GM12873 (cell line): ENCODE measurements around the gene GGT6.

Source experiments
- CTCF ChIP-seq: IDR thresholded peaks from 2 replicates; pipeline ENCODE4 v1.5.1; 2012; ENCODE audit warnings: low read depth, mild to moderate bottlenecking, moderate library complexity, low read length, control low read depth; ENCODE audit not compliant: insufficient read depth; ENCODE audit errors: missing control alignments

The GGT6 gene

GRCh38 chr17:4560421-4560820 is at the start of gene GGT6:
TSS of gene GGT6 (minus strand) at chr17:4560577. CDS start at chr17:4560521, 56 bp downstream.
- TF ChIP-seq CTCF, result no peak

GRCh38 chr17:4610162-4610561 is 49.8 kb upstream of the GGT6 start:
- TF ChIP-seq CTCF, result no peak

GRCh38 chr17:4609761-4610160 is 49.4 kb upstream of the GGT6 start:
- no peak for TF ChIP-seq CTCF

- TF ChIP-seq CTCF, result no peak
Observed at GRCh38 chr17:4607773-4608187, 47.4 kb upstream of the GGT6 start.

- TF ChIP-seq CTCF, result no peak
Observed at GRCh38 chr17:4607261-4607741, 46.9 kb upstream of the GGT6 start.

- TF ChIP-seq CTCF, result no peak
Observed at GRCh38 chr17:4605826-4606225, 45.4 kb upstream of the GGT6 start.

GRCh38 chr17:4604111-4604644 is 43.8 kb upstream of the GGT6 start:
- TF ChIP-seq CTCF, result no peak

- no peak for TF ChIP-seq CTCF
Observed at GRCh38 chr17:4602041-4602440, 41.7 kb upstream of the GGT6 start.
